PC-3 (cell line): Measurements from ENCODE around the gene PDHB. TPM values are rescaled to one million over a fixed set of nuclear protein-coding genes. Genes with fewer than 3 reads are reported as not detected.

Source experiments
- ATAC-seq: fragments of 200-7000 bp; cut with Tn5 transposase; 2 replicates; pipeline ENCODE4 v1.9.1; 2020; ENCODE audit warnings: mild to moderate bottlenecking, moderate library complexity
- BruUV-seq: library from RNA; stranded (reverse); fragments of 400-500 nt; replicated peaks from 2 replicates; lab custom pipeline; 2021; lab: Mats Ljungman, UMichigan
- CTCF ChIA-PET: fragments of 300-600 bp; sonication (Branson Sonifier 250); formaldehyde crosslinking; loops from one replicate; lab custom pipeline; 2022; ENCODE audit warnings: antibody characterized with exemption; lab: Charles Lee
- POLR2A ChIA-PET: fragments of 300-600 bp; sonication (Branson Sonifier 250); formaldehyde crosslinking; loops from one replicate; lab custom pipeline; 2022; ENCODE audit warnings: antibody characterized with exemption; ENCODE audit not compliant: unreplicated experiment; lab: Charles Lee
- DNase-seq: peaks from one replicate; pipeline ENCODE4 v3.0.0-alpha.2; 2015
- H2AFZ ChIP-seq: fragments of 300-600 bp; sonication (generic); 2 replicates; pipeline ENCODE4 v1.6.0; 2016; ENCODE audit warnings: antibody characterized with exemption, low read length
- H3F3A ChIP-seq: fragments of 300-600 bp; sonication (generic); one replicate; pipeline ENCODE4 v1.6.0; 2017; ENCODE audit warnings: antibody characterized with exemption, low read length, control low read depth, mild to moderate bottlenecking; ENCODE audit not compliant: unreplicated experiment
- H3K27ac ChIP-seq: fragments of 300-600 bp; sonication (generic); 2 replicates; pipeline ENCODE4 v1.5.1; 2016; ENCODE audit warnings: mild to moderate bottlenecking, low read length
- H3K27me3 ChIP-seq: fragments of 300-600 bp; sonication (generic); 2 replicates; pipeline ENCODE4 v1.6.1; 2016; ENCODE audit warnings: low read length, mixed read lengths
- H3K36me3 ChIP-seq: fragments of 300-600 bp; sonication (generic); 2 replicates; pipeline ENCODE4 v1.6.1; 2016; ENCODE audit warnings: low read depth, mixed run types, low read length, mixed read lengths
- H3K4me1 ChIP-seq: fragments of 300-600 bp; sonication (generic); 2 replicates; pipeline ENCODE4 v1.5.1; 2016; ENCODE audit warnings: low read length; ENCODE audit not compliant: insufficient read depth
- H3K4me2 ChIP-seq: fragments of 300-600 bp; sonication (generic); 2 replicates; pipeline ENCODE4 v1.6.0; 2016; ENCODE audit warnings: low read length
- H3K4me3 ChIP-seq: fragments of 300-600 bp; sonication (generic); 2 replicates; pipeline ENCODE4 v1.5.1; 2016; ENCODE audit warnings: mild to moderate bottlenecking, low read length, mixed read lengths
- H3K79me2 ChIP-seq: fragments of 300-600 bp; sonication (generic); 2 replicates; pipeline ENCODE4 v1.6.1; 2017; ENCODE audit warnings: low read length, mixed read lengths
- H3K9ac ChIP-seq: fragments of 300-600 bp; sonication (generic); 2 replicates; pipeline ENCODE4 v1.6.0; 2016; ENCODE audit warnings: mild to moderate bottlenecking, low read length
- H3K9me2 ChIP-seq: fragments of 300-600 bp; sonication (generic); replicated peaks from 2 replicates; pipeline ENCODE4 v1.6.1; 2016; ENCODE audit warnings: mixed run types, low read length, mixed read lengths
- H3K9me3 ChIP-seq: fragments of 300-600 bp; sonication (generic); 2 replicates; pipeline ENCODE4 v1.6.1; 2016; ENCODE audit warnings: low read length, mixed read lengths
- H4K20me1 ChIP-seq: fragments of 300-600 bp; sonication (generic); 2 replicates; pipeline ENCODE4 v1.6.1; 2016; ENCODE audit warnings: low read length, mixed read lengths
- EZH2 ChIP-seq: fragments of 300-600 bp; sonication (generic); IDR thresholded peaks from one replicate; pipeline ENCODE4 v1.6.1; 2017; ENCODE audit warnings: antibody characterized with exemption, mild to moderate bottlenecking, low read length; ENCODE audit not compliant: unreplicated experiment
- EZH2phosphoT487 ChIP-seq: fragments of 300-600 bp; sonication (generic); IDR thresholded peaks from 2 replicates; pipeline ENCODE4 v1.6.1; 2018; ENCODE audit warnings: mild to moderate bottlenecking, antibody characterized with exemption, low read length, borderline replicate concordance
- intact Hi-C: fragments of 100-400 bp; cut with micrococcal nuclease; formaldehyde crosslinking; loops from 2 replicates; pipeline ENCODE4 v1.9.0; 2023
- total RNA-seq: library from RNA; depleted of rRNA; stranded (reverse); fragments of >200 nt; gene quantifications from 2 replicates; pipeline ENCODE4 v1.2.3, GENCODE V29; 2014
- TF ChIP-seq, protein P1 (sequence below): fragments of 300-600 bp; sonication (generic); conservative IDR thresholded peaks from 2 replicates; pipeline ENCODE4 v1.5.1; 2017; ENCODE audit warnings: antibody characterized with exemption, low read depth, mild to moderate bottlenecking, low read length

The PDHB gene
- total RNA-seq, 1 experiment from 2014 or later, result 103 TPM

- H4K20me1 ChIP-seq, result no peaks in the 10 kb centered on the region
- H3K4me2 ChIP-seq, result peak overlapping the region; percentile 36
- H3K36me3 ChIP-seq, result no peaks in the 10 kb centered on the region
- H3K27me3 ChIP-seq, result no peaks in the 10 kb centered on the region
- ChIA-PET CTCF (no interaction called here), POLR2A (interaction anchor here (0.5 kb wide), 1 partner anchor 49 kb away, joined by 3 read pairs; no protein-coding TSS in a partner anchor)
- H3K4me1 ChIP-seq, result peaks cover 46% of the 10 kb centered on the region
- TF ChIP-seq, protein P1, sequence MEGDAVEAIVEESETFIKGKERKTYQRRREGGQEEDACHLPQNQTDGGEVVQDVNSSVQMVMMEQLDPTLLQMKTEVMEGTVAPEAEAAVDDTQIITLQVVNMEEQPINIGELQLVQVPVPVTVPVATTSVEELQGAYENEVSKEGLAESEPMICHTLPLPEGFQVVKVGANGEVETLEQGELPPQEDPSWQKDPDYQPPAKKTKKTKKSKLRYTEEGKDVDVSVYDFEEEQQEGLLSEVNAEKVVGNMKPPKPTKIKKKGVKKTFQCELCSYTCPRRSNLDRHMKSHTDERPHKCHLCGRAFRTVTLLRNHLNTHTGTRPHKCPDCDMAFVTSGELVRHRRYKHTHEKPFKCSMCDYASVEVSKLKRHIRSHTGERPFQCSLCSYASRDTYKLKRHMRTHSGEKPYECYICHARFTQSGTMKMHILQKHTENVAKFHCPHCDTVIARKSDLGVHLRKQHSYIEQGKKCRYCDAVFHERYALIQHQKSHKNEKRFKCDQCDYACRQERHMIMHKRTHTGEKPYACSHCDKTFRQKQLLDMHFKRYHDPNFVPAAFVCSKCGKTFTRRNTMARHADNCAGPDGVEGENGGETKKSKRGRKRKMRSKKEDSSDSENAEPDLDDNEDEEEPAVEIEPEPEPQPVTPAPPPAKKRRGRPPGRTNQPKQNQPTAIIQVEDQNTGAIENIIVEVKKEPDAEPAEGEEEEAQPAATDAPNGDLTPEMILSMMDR, result no peak
- TF ChIP-seq EZH2 (no peak), EZH2phosphoT487 (no peak)
- DNase-seq (no peak), ATAC-seq (no peak)
- intact Hi-C loops, result loop anchor here (1.0 kb wide), 1 partner anchor 49 kb away; no protein-coding TSS in a partner anchor
- TSS peak; percentile 62 for BruUV-seq
- no peak overlapping the region for H3K4me3 ChIP-seq
- peak overlapping the region; percentile 92 for H3K27ac ChIP-seq
- H3F3A ChIP-seq, result peaks cover 6% of the 10 kb centered on the region
- H3K9ac ChIP-seq, result peak overlapping the region; percentile 77
- no peaks in the 10 kb centered on the region for H3K9me3 ChIP-seq
- no peaks in the 10 kb centered on the region for H3K79me2 ChIP-seq
- H3K9me2 ChIP-seq, result no peaks in the 10 kb centered on the region
- no peak overlapping the region for H2AFZ ChIP-seq
These were observed 49.1 kb downstream of the PDHB start for GRCh38 chr3:58384381-58385090.

DNA sequence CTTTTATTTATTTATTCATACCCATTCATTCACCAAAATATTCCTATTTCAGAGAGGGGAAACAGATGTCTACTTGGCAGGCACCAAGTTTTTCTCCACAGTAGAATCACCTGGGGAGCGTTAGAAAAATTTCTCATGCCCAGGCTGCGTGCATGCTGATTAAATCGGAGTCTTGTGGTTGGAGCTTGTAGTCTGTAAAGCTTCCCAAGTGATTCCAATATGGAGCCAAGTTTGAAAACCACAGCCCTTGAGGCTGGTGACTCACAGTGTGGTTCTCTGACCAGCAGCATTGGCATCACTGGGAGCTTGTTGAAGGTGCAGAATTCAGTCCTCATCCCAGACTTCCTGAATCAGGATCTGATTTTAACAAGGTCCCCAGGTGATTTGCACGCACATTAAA lies 49.7 kb downstream of the PDHB start:
- ChIA-PET CTCF (no interaction called here), POLR2A (interaction anchor here (0.5 kb wide), 1 partner anchor 48 kb away, joined by 3 read pairs; no protein-coding TSS in a partner anchor)
- Histone ChIP-seq H3F3A (peaks cover 2% of the 10 kb centered on the region), H3K36me3 (no peaks in the 10 kb centered on the region), H3K79me2 (no peaks in the 10 kb centered on the region), H2AFZ (no peak overlapping the region), H3K9ac (peak overlapping the region; percentile 77), H3K27me3 (no peaks in the 10 kb centered on the region), H3K27ac (peak overlapping the region; percentile 92), H3K4me2 (peak overlapping the region; percentile 45), H3K4me3 (no peak overlapping the region), H4K20me1 (no peaks in the 10 kb centered on the region), H3K9me2 (no peaks in the 10 kb centered on the region), H3K4me1 (peaks cover 42% of the 10 kb centered on the region), H3K9me3 (no peaks in the 10 kb centered on the region)
- no TSS peak for BruUV-seq
- no peak for TF ChIP-seq EZH2
- TF ChIP-seq, protein P1, result no peak
- TF ChIP-seq EZH2phosphoT487, result no peak
- ATAC-seq (peak; percentile 89), DNase-seq (peak; percentile 99)
- intact Hi-C loops, result loop anchor here (1.0 kb wide), 1 partner anchor 49 kb away; no protein-coding TSS in a partner anchor

DNA sequence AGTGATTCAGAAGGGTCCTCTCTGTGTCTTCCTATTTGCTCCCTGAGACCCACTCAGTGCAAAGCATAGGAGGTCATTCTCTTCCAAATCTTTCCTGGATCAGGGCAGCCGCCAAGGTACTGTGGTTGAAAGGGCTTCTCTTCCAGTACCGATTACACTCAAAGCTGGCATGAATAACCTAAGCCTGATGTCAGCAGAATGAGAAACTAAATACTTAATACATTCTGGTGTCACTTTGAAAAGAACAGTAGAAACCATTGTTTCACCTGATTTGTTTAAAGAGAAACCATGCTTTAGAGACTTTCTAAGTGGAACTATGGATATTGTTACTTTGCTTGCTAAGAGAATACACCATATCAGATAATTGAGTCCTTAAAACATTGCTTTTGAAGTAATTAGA lies 50.2 kb downstream of the PDHB start:
- ChIA-PET POLR2A (no interaction called here), CTCF (no interaction called here)
- no peaks in the 10 kb centered on the region for H3K9me2 ChIP-seq
- peak overlapping the region; percentile 76 for H3K9ac ChIP-seq
- no peaks in the 10 kb centered on the region for H3K9me3 ChIP-seq
- no peaks in the 10 kb centered on the region for H3K27me3 ChIP-seq
- H3K79me2 ChIP-seq, result no peaks in the 10 kb centered on the region
- peaks cover 38% of the 10 kb centered on the region for H3K4me1 ChIP-seq
- no peak overlapping the region for H2AFZ ChIP-seq
- DNase-seq (peak; percentile 56), ATAC-seq (peak; percentile 18)
- H4K20me1 ChIP-seq, result no peaks in the 10 kb centered on the region
- H3K36me3 ChIP-seq, result no peaks in the 10 kb centered on the region
- no peaks in the 10 kb centered on the region for H3F3A ChIP-seq
- H3K4me3 ChIP-seq, result no peak overlapping the region
- peak overlapping the region; percentile 45 for H3K4me2 ChIP-seq
- no TSS peak for BruUV-seq
- intact Hi-C loops, result no loop called here
- TF ChIP-seq EZH2phosphoT487 (no peak), EZH2 (no peak)
- TF ChIP-seq, protein P1, result no peak
- peak overlapping the region; percentile 92 for H3K27ac ChIP-seq
